GM23338 (cell line): ENCODE data around the gene SH3PXD2B. TPM values are rescaled to one million over a fixed set of nuclear protein-coding genes. Genes with fewer than 3 reads are reported as not detected.

Source experiments
- ATAC-seq: fragments of 200-7000 bp; cut with Tn5 transposase; 3 replicates; pipeline ENCODE4 v1.9.1; 2020
- DNase-seq: peaks from one replicate; pipeline ENCODE4 v3.0.0-alpha.2; 2015; ENCODE audit warnings: low spot score
- H2AFZ ChIP-seq: fragments of 200-600 bp; sonication (generic); 2 replicates; pipeline ENCODE4 v1.8.0; 2016; ENCODE audit warnings: antibody characterized with exemption, mild to moderate bottlenecking, moderate library complexity
- H3F3A ChIP-seq: fragments of 200-600 bp; sonication (generic); replicated peaks from 2 replicates; pipeline ENCODE4 v1.8.0; 2017; ENCODE audit warnings: antibody characterized with exemption, mixed run types, low read depth
- H3K27ac ChIP-seq: fragments of 200-600 bp; sonication (generic); 2 replicates; pipeline ENCODE4 v1.6.1; 2016; ENCODE audit warnings: low read depth
- H3K27me3 ChIP-seq: fragments of 200-600 bp; sonication (generic); 2 replicates; pipeline ENCODE4 v1.8.0; 2016; ENCODE audit warnings: mild to moderate bottlenecking, mixed run types, moderate library complexity; ENCODE audit not compliant: insufficient read depth
- H3K36me3 ChIP-seq: fragments of 200-600 bp; sonication (generic); 2 replicates; pipeline ENCODE4 v1.8.0; 2016; ENCODE audit warnings: mild to moderate bottlenecking; ENCODE audit not compliant: insufficient read depth
- H3K4me1 ChIP-seq: fragments of 200-600 bp; sonication (generic); 2 replicates; pipeline ENCODE4 v1.8.0; 2016; ENCODE audit warnings: mild to moderate bottlenecking, moderate library complexity; ENCODE audit not compliant: insufficient read depth
- H3K4me2 ChIP-seq: fragments of 200-600 bp; sonication (generic); 2 replicates; pipeline ENCODE4 v1.7.1; 2017; ENCODE audit warnings: mixed run types
- H3K4me3 ChIP-seq: fragments of 200-600 bp; sonication (generic); 2 replicates; pipeline ENCODE4 v1.6.1; 2016; ENCODE audit warnings: mixed run types
- H3K79me2 ChIP-seq: fragments of 200-600 bp; sonication (generic); replicated peaks from 2 replicates; pipeline ENCODE4 v1.8.0; 2017; ENCODE audit warnings: mild to moderate bottlenecking; ENCODE audit not compliant: insufficient read depth
- H3K9me2 ChIP-seq: fragments of 200-600 bp; sonication (generic); 2 replicates; pipeline ENCODE4 v1.8.0; 2017; ENCODE audit not compliant: insufficient read depth
- H4K20me1 ChIP-seq: fragments of 200-600 bp; sonication (generic); replicated peaks from 2 replicates; pipeline ENCODE4 v1.8.0; 2017; ENCODE audit warnings: mild to moderate bottlenecking; ENCODE audit not compliant: insufficient read depth
- H3K27ac Mint-ChIP-seq: 2 replicates; pipeline ENCODE4 v1.8.0; 2020; ENCODE audit warnings: inconsistent platforms, mild to moderate bottlenecking, moderate library complexity, mixed read lengths
- H3K27me3 Mint-ChIP-seq: 3 replicates; pipeline ENCODE4 v1.8.0; 2022; ENCODE audit warnings: low read depth, mild to moderate bottlenecking, moderate library complexity, mixed read lengths, inconsistent platforms; ENCODE audit not compliant: insufficient read depth, poor library complexity
- H3K36me3 Mint-ChIP-seq: 3 replicates; pipeline ENCODE4 v1.8.0; 2021; ENCODE audit warnings: low read depth, mild to moderate bottlenecking, inconsistent platforms, moderate library complexity, mixed read lengths
- H3K4me1 Mint-ChIP-seq: 3 replicates; pipeline ENCODE4 v1.8.0; 2020; ENCODE audit warnings: mild to moderate bottlenecking, inconsistent platforms, mixed read lengths
- H3K4me3 Mint-ChIP-seq: 3 replicates; pipeline ENCODE4 v1.8.0; 2021; ENCODE audit warnings: moderate library complexity, mild to moderate bottlenecking, inconsistent platforms, mixed read lengths
- H3K9me3 Mint-ChIP-seq: 3 replicates; pipeline ENCODE4 v1.8.0; 2020; ENCODE audit warnings: moderate library complexity, mild to moderate bottlenecking, inconsistent platforms, mixed read lengths
- CREB1 ChIP-seq: fragments of 250-450 bp; sonication (Bioruptor Pico); IDR thresholded peaks from 2 replicates; pipeline ENCODE4 v1.5.0; 2020; ENCODE audit warnings: low read depth, mild to moderate bottlenecking, moderate library complexity
- CTCF ChIP-seq, 2 experiments: fragments of 200-600 bp in 1 of 2; sonication (generic) in 1 of 2; conservative IDR thresholded peaks; 2 replicates each; pipeline versions ENCODE4 v1.5.1 to v1.6.1; 2016 to 2017; ENCODE audit warnings: antibody characterized with exemption in 2 of 2, low read depth in 2 of 2, mild to moderate bottlenecking in 2 of 2, moderate library complexity in 1 of 2
- ETS1 ChIP-seq: IDR thresholded peaks from 2 replicates; pipeline ENCODE4 v1.6.1; 2016; ENCODE audit warnings: antibody characterized with exemption
- EZH2 ChIP-seq: fragments of 200-600 bp; sonication (generic); IDR thresholded peaks from one replicate; pipeline ENCODE4 v1.8.0; 2017; ENCODE audit warnings: antibody characterized with exemption, mild to moderate bottlenecking, low read depth; ENCODE audit not compliant: unreplicated experiment
- EZH2phosphoT487 ChIP-seq: fragments of 200-600 bp; sonication (generic); IDR thresholded peaks from one replicate; pipeline ENCODE4 v1.8.1; 2018; ENCODE audit warnings: antibody characterized with exemption; ENCODE audit not compliant: unreplicated experiment
- NANOG ChIP-seq: IDR thresholded peaks from 2 replicates; pipeline ENCODE4 v1.6.1; 2016; ENCODE audit warnings: antibody characterized with exemption, borderline replicate concordance
- POLR2AphosphoS5 ChIP-seq: IDR thresholded peaks from 2 replicates; pipeline ENCODE4 v1.6.1; 2016; ENCODE audit warnings: antibody characterized with exemption, low read depth
- REST ChIP-seq: IDR thresholded peaks from one replicate; pipeline ENCODE4 v1.6.1; 2018; ENCODE audit warnings: antibody characterized with exemption; ENCODE audit not compliant: unreplicated experiment
- STAT1 ChIP-seq: IDR thresholded peaks from one replicate; pipeline ENCODE4 v1.6.1; 2016; ENCODE audit warnings: antibody characterized with exemption; ENCODE audit not compliant: unreplicated experiment
- ZNF114 ChIP-seq: fragments of 250-450 bp; sonication (Bioruptor Pico); IDR thresholded peaks from 2 replicates; pipeline ENCODE4 v1.5.0; 2020; ENCODE audit warnings: mild to moderate bottlenecking, moderate library complexity
- ZNF462 ChIP-seq: fragments of 250-450 bp; sonication (Bioruptor Pico); IDR thresholded peaks from 2 replicates; pipeline ENCODE4 v1.5.0; 2020; ENCODE audit warnings: mild to moderate bottlenecking, moderate library complexity
- polyA plus RNA-seq: library from polyadenylated mRNA; unstranded; fragments of >200 nt; fragmentation: Nextera tagmentation; extraction: Ambion mirVana; gene quantifications from 2 replicates; pipeline ENCODE4 v1.2.1, GENCODE V29; 2016
- total RNA-seq: library from RNA; depleted of rRNA; stranded (reverse); fragments of >200 nt; shearing (Covaris generic); gene quantifications from 2 replicates; pipeline ENCODE4 v1.2.3, GENCODE V29; 2014

SH3PXD2B gene
- total and polyA plus RNA-seq, 2 experiments from 2014 or later: 40.2 to 52.5 TPM

- TF ChIP-seq ZNF462 (CRISPR knock-in tag) (no peak), EZH2 (no peak)
Observed at GRCh38 chr5:172388246-172388733, 66.0 kb downstream of the SH3PXD2B start (continued).

GRCh38 chr5:172385707-172386106 is 68.6 kb downstream of the SH3PXD2B start:
- Histone ChIP-seq H3K4me3 (no peak overlapping the region), H3K27me3 (no peaks in the 10 kb centered on the region), H2AFZ (no peak overlapping the region), H3K27ac (no peak overlapping the region), H3K36me3 (peaks cover 16% of the 10 kb centered on the region), H3K79me2 (no peaks in the 10 kb centered on the region), H4K20me1 (no peaks in the 10 kb centered on the region; the same call in none of the 2 replicates), H3K4me2 (no peak overlapping the region), H3F3A (no peaks in the 10 kb centered on the region), H3K9me2 (no peaks in the 10 kb centered on the region), H3K4me1 (no peaks in the 10 kb centered on the region)
- peaks cover 3% of the 10 kb centered on the region for H3K27me3 Mint-ChIP-seq
- DNase-seq (no peak), ATAC-seq (no peak)
- H3K36me3 Mint-ChIP-seq: peaks cover 56% of the 10 kb centered on the region
- H3K4me1 Mint-ChIP-seq: no peaks in the 10 kb centered on the region
- no peak overlapping the region for H3K27ac Mint-ChIP-seq
- H3K4me3 Mint-ChIP-seq: no peak overlapping the region
- H3K9me3 Mint-ChIP-seq: no peaks in the 10 kb centered on the region
- TF ChIP-seq REST: no peak
- no peak for TF ChIP-seq STAT1
- TF ChIP-seq EZH2phosphoT487: no peak
- no peak for TF ChIP-seq POLR2AphosphoS5
- no peak for TF ChIP-seq ZNF114 (CRISPR knock-in tag)
- TF ChIP-seq CREB1 (CRISPR knock-in tag): no peak
- no peak for TF ChIP-seq ETS1
- TF ChIP-seq CTCF (conservative IDR thresholded peaks at IDR 0.05; ENCODE audit: low read depth in 2 of 2): no peak
- TF ChIP-seq EZH2: no peak
- no peak for TF ChIP-seq NANOG
